T-helper 17 cell (primary cell): ENCODE measurements around the gene PDLIM5. TPM values are rescaled to one million over a fixed set of nuclear protein-coding genes. Genes with fewer than 3 reads are reported as not detected.

ENCODE experiments used
- ATAC-seq: fragments of 150-1000 bp; cut with Tn5 transposase; 2 replicates; pipeline ENCODE4 v1.10.0; 2021; ENCODE audit warnings: mild to moderate bottlenecking, moderate library complexity
- DNase-seq, 3 donors: peaks; one replicate each; pipeline versions ENCODE4 v3.0.0 to v3.0.0-alpha.2; 2020 to 2021
- H3K9me3 ChIP-seq: one replicate; pipeline ENCODE4 v1.7.0; 2013; ENCODE audit warnings: low read length, mild to moderate bottlenecking; ENCODE audit not compliant: control insufficient read depth, poor library complexity, severe bottlenecking
- H3K27ac Mint-ChIP-seq: one replicate; pipeline ENCODE4 v1.8.0; 2022; ENCODE audit warnings: mild to moderate bottlenecking, moderate library complexity, mixed read lengths
- H3K27me3 Mint-ChIP-seq: one replicate; pipeline ENCODE4 v1.8.0; 2022; ENCODE audit warnings: mixed read lengths
- H3K36me3 Mint-ChIP-seq: one replicate; pipeline ENCODE4 v1.8.0; 2022; ENCODE audit warnings: low read depth, mixed read lengths
- H3K4me1 Mint-ChIP-seq: one replicate; pipeline ENCODE4 v1.8.0; 2022; ENCODE audit warnings: mild to moderate bottlenecking, mixed read lengths
- H3K4me3 Mint-ChIP-seq: one replicate; pipeline ENCODE4 v1.8.0; 2022; ENCODE audit warnings: mild to moderate bottlenecking, moderate library complexity, mixed read lengths
- total RNA-seq, 4 donors: library from RNA in 2 of 4; stranded (reverse) in 2 of 4; gene quantifications; one replicate each; pipeline ENCODE4 v1.2.3 and lab custom pipeline; 2022 to 2026

Gene PDLIM5
- total RNA-seq, 2 donors from 2014 or later = 25.9 to 37.6 TPM

GRCh38 chr4:94669672-94670664 is 218.2 kb downstream of the PDLIM5 start:
- ATAC-seq (no peak), DNase-seq (no peak)
- peaks cover 2% of the 10 kb centered on the region for H3K4me1 Mint-ChIP-seq
- H3K27me3 Mint-ChIP-seq = no peaks in the 10 kb centered on the region
- H3K9me3 ChIP-seq = no peaks in the 10 kb centered on the region
- no peak overlapping the region for H3K4me3 Mint-ChIP-seq
- H3K27ac Mint-ChIP-seq = no peak overlapping the region
- no peaks in the 10 kb centered on the region for H3K36me3 Mint-ChIP-seq

GRCh38 chr4:94671113-94671512 is 219.4 kb downstream of the PDLIM5 start:
- Mint-ChIP-seq H3K27me3 (no peaks in the 10 kb centered on the region), H3K4me1 (peaks cover 2% of the 10 kb centered on the region), H3K27ac (no peak overlapping the region), H3K36me3 (no peaks in the 10 kb centered on the region), H3K4me3 (no peak overlapping the region)
- ATAC-seq (no peak), DNase-seq (no peak)
- no peaks in the 10 kb centered on the region for H3K9me3 ChIP-seq

GRCh38 chr4:94673961-94674360 is 222.2 kb downstream of the PDLIM5 start:
- no peaks in the 10 kb centered on the region for H3K4me1 Mint-ChIP-seq
- H3K27me3 Mint-ChIP-seq = no peaks in the 10 kb centered on the region
- DNase-seq = no peak
- H3K36me3 Mint-ChIP-seq = peaks cover 3% of the 10 kb centered on the region
- no peak overlapping the region for H3K27ac Mint-ChIP-seq
- H3K9me3 ChIP-seq = no peaks in the 10 kb centered on the region
- H3K4me3 Mint-ChIP-seq = no peak overlapping the region
- no peak for ATAC-seq

GRCh38 chr4:94676970-94677369 is 225.2 kb downstream of the PDLIM5 start:
- no peak for DNase-seq
- peaks cover 13% of the 10 kb centered on the region for H3K27me3 Mint-ChIP-seq
- H3K36me3 Mint-ChIP-seq = peaks cover 3% of the 10 kb centered on the region
- no peaks in the 10 kb centered on the region for H3K4me1 Mint-ChIP-seq
- ATAC-seq = no peak
- no peaks in the 10 kb centered on the region for H3K9me3 ChIP-seq
- no peak overlapping the region for H3K4me3 Mint-ChIP-seq
- no peak overlapping the region for H3K27ac Mint-ChIP-seq

GRCh38 chr4:94678896-94679295 is 227.2 kb downstream of the PDLIM5 start:
- ATAC-seq (no peak), DNase-seq (no peak)
- H3K27ac Mint-ChIP-seq = no peak overlapping the region
- no peak overlapping the region for H3K4me3 Mint-ChIP-seq
- H3K27me3 Mint-ChIP-seq = peaks cover 13% of the 10 kb centered on the region
- peaks cover 3% of the 10 kb centered on the region for H3K36me3 Mint-ChIP-seq
- no peaks in the 10 kb centered on the region for H3K9me3 ChIP-seq
- no peaks in the 10 kb centered on the region for H3K4me1 Mint-ChIP-seq

- Mint-ChIP-seq H3K36me3 (peaks cover 3% of the 10 kb centered on the region), H3K27ac (no peak overlapping the region), H3K27me3 (peaks cover 13% of the 10 kb centered on the region), H3K4me3 (no peak overlapping the region), H3K4me1 (no peaks in the 10 kb centered on the region)
- DNase-seq = no peak
- ATAC-seq = no peak
- H3K9me3 ChIP-seq = no peaks in the 10 kb centered on the region
Measured at GRCh38 chr4:94680176-94680862, 228.6 kb downstream of the PDLIM5 start.

GRCh38 chr4:94686086-94686485 is 234.3 kb downstream of the PDLIM5 start:
- Mint-ChIP-seq H3K27me3 (peaks cover 7% of the 10 kb centered on the region), H3K27ac (no peak overlapping the region), H3K4me3 (no peak overlapping the region), H3K36me3 (no peaks in the 10 kb centered on the region), H3K4me1 (no peaks in the 10 kb centered on the region)
- DNase-seq (no peak), ATAC-seq (no peak)
- H3K9me3 ChIP-seq = no peaks in the 10 kb centered on the region

- peaks cover 5% of the 10 kb centered on the region for H3K27me3 Mint-ChIP-seq
- H3K4me3 Mint-ChIP-seq = no peak overlapping the region
- DNase-seq = no peak
- no peak for ATAC-seq
- no peaks in the 10 kb centered on the region for H3K9me3 ChIP-seq
- no peaks in the 10 kb centered on the region for H3K4me1 Mint-ChIP-seq
- no peak overlapping the region for H3K27ac Mint-ChIP-seq
- no peaks in the 10 kb centered on the region for H3K36me3 Mint-ChIP-seq
Measured at GRCh38 chr4:94689155-94689860, 237.6 kb downstream of the PDLIM5 start.

GRCh38 chr4:94690851-94691254 is 239.1 kb downstream of the PDLIM5 start:
- H3K9me3 ChIP-seq = no peaks in the 10 kb centered on the region
- H3K27ac Mint-ChIP-seq = no peak overlapping the region
- ATAC-seq = no peak
- peaks cover 5% of the 10 kb centered on the region for H3K27me3 Mint-ChIP-seq
- no peaks in the 10 kb centered on the region for H3K36me3 Mint-ChIP-seq
- no peak overlapping the region for H3K4me3 Mint-ChIP-seq
- no peaks in the 10 kb centered on the region for H3K4me1 Mint-ChIP-seq
- no peak for DNase-seq

GRCh38 chr4:94691552-94691951 is 239.8 kb downstream of the PDLIM5 start:
- DNase-seq = no peak
- ATAC-seq = no peak
- Mint-ChIP-seq H3K4me1 (no peaks in the 10 kb centered on the region), H3K4me3 (no peak overlapping the region), H3K27ac (no peak overlapping the region), H3K36me3 (no peaks in the 10 kb centered on the region), H3K27me3 (peaks cover 5% of the 10 kb centered on the region)
- no peaks in the 10 kb centered on the region for H3K9me3 ChIP-seq

GRCh38 chr4:94695384-94695783 is 243.6 kb downstream of the PDLIM5 start:
- Mint-ChIP-seq H3K36me3 (no peaks in the 10 kb centered on the region), H3K27ac (no peak overlapping the region), H3K27me3 (no peaks in the 10 kb centered on the region), H3K4me1 (no peaks in the 10 kb centered on the region), H3K4me3 (no peak overlapping the region)
- no peak for ATAC-seq
- no peak for DNase-seq
- H3K9me3 ChIP-seq = no peaks in the 10 kb centered on the region

- no peak overlapping the region for H3K27ac Mint-ChIP-seq
- ATAC-seq (no peak), DNase-seq (no peak)
- peaks cover 9% of the 10 kb centered on the region for H3K27me3 Mint-ChIP-seq
- H3K4me3 Mint-ChIP-seq = no peak overlapping the region
- no peaks in the 10 kb centered on the region for H3K4me1 Mint-ChIP-seq
- no peaks in the 10 kb centered on the region for H3K36me3 Mint-ChIP-seq
- no peaks in the 10 kb centered on the region for H3K9me3 ChIP-seq
Measured at GRCh38 chr4:94698187-94698586, 246.4 kb downstream of the PDLIM5 start.

GRCh38 chr4:94700298-94700697 is 248.6 kb downstream of the PDLIM5 start:
- Mint-ChIP-seq H3K4me1 (no peaks in the 10 kb centered on the region), H3K4me3 (no peak overlapping the region), H3K27ac (no peak overlapping the region), H3K27me3 (peaks cover 9% of the 10 kb centered on the region), H3K36me3 (no peaks in the 10 kb centered on the region)
- ATAC-seq = no peak
- no peaks in the 10 kb centered on the region for H3K9me3 ChIP-seq
- no peak for DNase-seq
